Adrenal gland (tissue), 12 donors: ENCODE results near the gene E2F1. TPM values are rescaled to one million over a fixed set of nuclear protein-coding genes. Genes with fewer than 3 reads are reported as not detected.

Source experiments
- DNase-seq, 7 donors: peaks; one replicate each; pipeline ENCODE4 v3.0.0-alpha.2; 2019 to 2020
- H3K27ac ChIP-seq, 5 donors: fragments of 200-600 bp; sonication (generic) in 4 of 5; 1 replicate in 3 of 5; 2 replicates in 2 of 5; pipeline versions ENCODE4 v1.5.1 to v1.8.0; 2016 to 2020; ENCODE audit warnings: mild to moderate bottlenecking in 1 of 5
- H3K27me3 ChIP-seq: fragments of 200-600 bp; 2 replicates; pipeline ENCODE4 v1.8.0; 2021
- H3K36me3 ChIP-seq, 2 donors: fragments of 200-600 bp; replicated peaks in 1 of 2; 1 replicate in 1 of 2; 2 replicates in 1 of 2; pipeline versions ENCODE4 v1.5.1 to v1.8.0; 2018 to 2022
- H3K4me1 ChIP-seq, 2 donors: fragments of 200-600 bp; replicated peaks in 1 of 2; 1 replicate in 1 of 2; 2 replicates in 1 of 2; pipeline versions ENCODE4 v1.5.1 to v1.8.0; 2018 to 2021
- H3K4me3 ChIP-seq, 4 donors: fragments of 200-600 bp; sonication (generic) in 3 of 4; one replicate each; pipeline ENCODE4 v1.5.1; 2016 to 2018
- H3K9me3 ChIP-seq, 3 donors: fragments of 200-600 bp; sonication (generic) in 1 of 3; replicated peaks in 1 of 3; 1 replicate in 2 of 3; 2 replicates in 1 of 3; pipeline versions ENCODE4 v1.5.1 to v1.8.0; 2016 to 2021
- POLR2A ChIP-seq, 2 donors: fragments of 450-650 bp; IDR thresholded peaks; one replicate each; pipeline ENCODE4 v1.6.1; 2017; ENCODE audit warnings: antibody characterized with exemption in 2 of 2, mild to moderate bottlenecking in 2 of 2, moderate library complexity in 1 of 2
- WGBS, 4 donors: extraction: QIAGEN DNeasy Blood & Tissue Kit in 2 of 4; methylation state at CpG; one replicate each; pipeline versions ENCODE4 v1.1.5 to v1.1.7; 2013 to 2017; 5-methylcytosine and 5-hydroxymethylcytosine counted together
- intact Hi-C, 2 donors: fragments of 100-400 bp; cut with DNase I; formaldehyde crosslinking; loops; one replicate each; pipeline versions ENCODE4 v1.14.1 to v1.15.0; 2022 to 2023
- polyA plus RNA-seq, 3 donors: library from polyadenylated mRNA; stranded (reverse); fragments of 200-250 nt in 2 of 3; fragments of 350-450 nt in 1 of 3; fragmentation: Illumina TruSeq in 1 of 3; extraction: RNeasy Lipid Tissue Mini Kit (QIAGEN cat#74804) in 1 of 3; gene quantifications; one replicate each; pipeline ENCODE4 v1.2.3, GENCODE V29; 2013 to 2014
- total RNA-seq, 9 donors: library from RNA; depleted of rRNA in 4 of 9; stranded (reverse); fragments of >200 nt in 4 of 9; fragments of 120-200 nt in 1 of 9; fragmentation: NEBNext Ultra II Directional in 1 of 9; extraction: Animal tissue kit (Norgen Biotek cat#: 25700) in 1 of 9; gene quantifications; one replicate each; pipeline versions ENCODE4 v1.1.0 to v1.2.4, GENCODE V29; 2013 to 2023
- TF ChIP-seq, protein P1 (sequence below), 6 experiments: fragments of 450-650 bp in 4 of 6; fragments of 200-600 bp in 2 of 6; sonication (generic) in 1 of 6; IDR thresholded peaks; 1 replicate in 5 of 6; 2 replicates in 1 of 6; pipeline versions ENCODE4 v1.5.1 to v1.8.0; 2016 to 2021; ENCODE audit warnings: antibody characterized with exemption in 6 of 6, mild to moderate bottlenecking in 2 of 6, moderate library complexity in 1 of 6
- donor health status: healthy with polysubstance abuse.
- donor health status: Bipolar disorder and iron deficiency.
- donor health status: DM: yes; HTN: yes; CAD: no.
- donor health status: DM: no; HTN: no; CAD: no.
- donor health status: DM: no; HTN: no; CAD: no.
- donor health status: DM: yes; HTN: yes; CAD: no.

The E2F1 gene
- total and polyA plus RNA-seq, 12 donors: 3.0 to 15.7 (median 5.7) TPM

DNA sequence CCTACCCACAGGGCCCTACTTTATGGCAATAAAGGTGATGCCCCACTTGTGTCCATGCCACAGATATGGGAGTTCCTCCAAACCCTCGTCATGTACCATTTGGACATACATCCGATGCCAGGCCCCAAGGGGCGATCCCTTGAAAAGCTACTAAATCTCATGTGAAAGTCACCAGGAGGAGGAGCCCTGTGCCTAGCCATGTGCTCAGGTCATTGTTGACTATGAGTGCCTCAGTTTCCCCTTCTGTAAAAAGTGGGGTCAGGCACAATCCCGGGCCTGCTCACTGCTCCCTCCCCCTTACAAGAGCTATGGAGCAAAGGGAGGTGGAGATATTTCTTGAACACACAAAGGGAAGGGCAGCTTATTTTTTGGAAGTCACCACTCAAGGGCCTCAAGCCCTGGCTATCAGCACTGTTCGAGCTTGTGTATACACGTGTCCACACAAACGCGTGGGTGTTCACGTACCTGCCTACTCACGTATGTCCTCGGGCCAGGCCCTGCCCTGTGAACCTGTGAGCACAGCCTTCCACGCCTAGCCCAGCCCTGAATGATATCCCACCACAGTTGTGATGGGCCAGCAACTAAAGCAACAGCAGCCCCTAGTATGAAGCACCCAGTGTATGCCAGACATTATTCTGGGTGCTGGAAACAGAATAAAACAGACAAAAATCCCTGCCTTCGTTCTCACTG is 17.6 kb downstream of the E2F1 start:
- Histone ChIP-seq H3K27me3 (no peaks in the 10 kb centered on the region), H3K36me3 (peaks cover 0 to 36% of the 10 kb centered on the region in 2 donors), H3K4me1 (peaks cover 37 to 53% of the 10 kb centered on the region in 2 donors), H3K27ac (peak overlapping the region in 1 of 5 donors; percentile 87), H3K9me3 (no peaks in the 10 kb centered on the region), H3K4me3 (no peak overlapping the region)
- 85 to 92% (median 88%) methylated on average over 12 to 13 of the region's 13 CpGs for WGBS, 4 donors
- intact Hi-C loops: no loop called here
- TF ChIP-seq, protein P1, sequence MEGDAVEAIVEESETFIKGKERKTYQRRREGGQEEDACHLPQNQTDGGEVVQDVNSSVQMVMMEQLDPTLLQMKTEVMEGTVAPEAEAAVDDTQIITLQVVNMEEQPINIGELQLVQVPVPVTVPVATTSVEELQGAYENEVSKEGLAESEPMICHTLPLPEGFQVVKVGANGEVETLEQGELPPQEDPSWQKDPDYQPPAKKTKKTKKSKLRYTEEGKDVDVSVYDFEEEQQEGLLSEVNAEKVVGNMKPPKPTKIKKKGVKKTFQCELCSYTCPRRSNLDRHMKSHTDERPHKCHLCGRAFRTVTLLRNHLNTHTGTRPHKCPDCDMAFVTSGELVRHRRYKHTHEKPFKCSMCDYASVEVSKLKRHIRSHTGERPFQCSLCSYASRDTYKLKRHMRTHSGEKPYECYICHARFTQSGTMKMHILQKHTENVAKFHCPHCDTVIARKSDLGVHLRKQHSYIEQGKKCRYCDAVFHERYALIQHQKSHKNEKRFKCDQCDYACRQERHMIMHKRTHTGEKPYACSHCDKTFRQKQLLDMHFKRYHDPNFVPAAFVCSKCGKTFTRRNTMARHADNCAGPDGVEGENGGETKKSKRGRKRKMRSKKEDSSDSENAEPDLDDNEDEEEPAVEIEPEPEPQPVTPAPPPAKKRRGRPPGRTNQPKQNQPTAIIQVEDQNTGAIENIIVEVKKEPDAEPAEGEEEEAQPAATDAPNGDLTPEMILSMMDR (IDR thresholded peaks at IDR 0.05): no peak
- TF ChIP-seq POLR2A (IDR thresholded peaks at IDR 0.05): no peak
- peak in 1 of 7 donors; percentile 35 for DNase-seq

DNA sequence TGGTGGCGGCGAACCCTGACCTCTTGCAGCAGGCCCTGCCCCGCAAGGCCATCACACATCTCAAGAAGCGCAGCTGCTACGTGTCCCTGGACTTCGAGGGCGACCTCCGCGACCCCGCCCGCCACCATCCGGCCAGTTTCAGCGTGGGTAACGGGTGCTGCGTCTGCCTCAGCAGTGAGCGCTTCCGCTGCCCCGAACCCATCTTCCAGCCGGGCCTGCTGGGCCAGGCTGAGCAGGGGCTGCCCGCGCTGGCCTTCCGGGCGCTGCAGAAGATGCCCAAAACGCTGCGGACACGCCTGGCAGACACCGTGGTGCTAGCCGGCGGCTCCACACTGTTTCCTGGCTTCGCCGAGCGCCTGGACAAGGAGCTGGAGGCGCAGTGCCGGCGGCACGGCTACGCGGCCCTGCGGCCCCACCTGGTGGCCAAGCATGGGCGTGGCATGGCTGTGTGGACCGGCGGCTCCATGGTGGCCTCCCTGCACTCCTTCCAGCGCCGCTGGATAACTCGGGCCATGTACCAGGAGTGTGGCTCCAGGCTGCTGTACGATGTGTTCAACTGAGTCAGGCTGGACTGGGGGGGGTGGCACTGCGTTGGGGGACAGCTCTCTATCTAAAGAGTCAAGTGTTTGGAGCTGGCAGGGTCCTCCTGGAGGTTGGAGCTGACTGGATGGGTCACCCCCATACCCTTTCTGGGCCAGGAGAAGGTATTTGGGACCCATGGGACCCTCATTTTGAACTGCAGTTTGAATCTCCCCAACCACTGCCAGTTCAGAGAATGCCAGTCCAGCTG is 18.3 kb downstream of the E2F1 start:
- Histone ChIP-seq H3K4me1 (peaks cover 35 to 50% of the 10 kb centered on the region in 2 donors), H3K9me3 (no peaks in the 10 kb centered on the region), H3K27me3 (no peaks in the 10 kb centered on the region), H3K27ac (peak overlapping the region; percentile 4 to 87 (median 76)), H3K4me3 (peak overlapping the region in 2 of 4 donors; percentile 23 to 54), H3K36me3 (peaks cover 0 to 36% of the 10 kb centered on the region in 2 donors)
- DNase-seq: peak; percentile 69 to 88 (median 80)
- 19 to 34% (median 27%) methylated on average over 13 to 47 of the region's 47 CpGs for WGBS, 4 donors
- peak in 1 of 2 donors; percentile 29 for TF ChIP-seq POLR2A (IDR thresholded peaks at IDR 0.05)
- TF ChIP-seq, protein P1 (IDR thresholded peaks at IDR 0.05): peak; percentile 61 to 93 (median 80)
- intact Hi-C loops: no loop called here

DNA sequence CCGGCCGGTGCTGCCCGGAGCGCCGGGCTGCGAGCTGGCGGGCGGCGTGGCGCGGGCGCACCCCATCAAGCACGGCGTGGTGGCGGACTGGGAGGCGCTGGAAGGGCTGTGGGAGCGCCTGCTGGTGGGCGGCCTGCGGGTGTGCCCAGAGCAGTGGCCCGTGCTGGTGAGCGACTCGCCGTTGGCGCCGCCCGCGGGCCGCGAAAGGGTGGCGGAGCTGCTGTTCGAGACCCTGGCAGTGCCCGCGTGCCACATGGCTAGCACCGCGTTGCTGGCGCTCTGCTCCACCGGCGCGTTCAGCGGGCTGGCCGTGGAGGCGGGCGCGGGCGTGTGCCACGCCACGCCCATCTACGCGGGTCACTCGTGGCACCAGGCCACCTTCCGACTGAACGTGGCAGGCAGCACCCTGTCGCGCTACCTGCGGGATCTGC is 18.9 kb downstream of the E2F1 start:
- DNase-seq: peak; percentile 55 to 83 (median 66)
- 13 to 34% (median 27%) methylated on average over 12 to 55 of the region's 55 CpGs; no CpG with 5 or more reads in 1 of the 4 donors for WGBS, 4 donors
- no peaks in the 10 kb centered on the region for H3K27me3 ChIP-seq
- H3K36me3 ChIP-seq: peaks cover 0 to 36% of the 10 kb centered on the region in 2 donors
- H3K27ac ChIP-seq: peak overlapping the region; percentile 4 to 87 (median 76)
- TF ChIP-seq, protein P1 (IDR thresholded peaks at IDR 0.05): peak in 1 of 6 experiments; percentile 2
- TF ChIP-seq POLR2A (IDR thresholded peaks at IDR 0.05): no peak
- peak overlapping the region in 2 of 4 donors; percentile 23 to 54 for H3K4me3 ChIP-seq
- H3K9me3 ChIP-seq: no peaks in the 10 kb centered on the region
- intact Hi-C loops: no loop called here
- H3K4me1 ChIP-seq: peaks cover 28 to 47% of the 10 kb centered on the region in 2 donors
